Type B pancreatic cell (in vitro differentiated cells): ENCODE data around the gene MPPE1. TPM values are rescaled to one million over a fixed set of nuclear protein-coding genes. Genes with fewer than 3 reads are reported as not detected.

Experiments used
- DNase-seq: peaks from one replicate; pipeline ENCODE4 v3.0.0; 2021; ENCODE audit warnings: mixed read lengths; ENCODE audit not compliant: unreplicated experiment; ENCODE audit errors: extremely low spot score
- H3K27ac Mint-ChIP-seq: 2 replicates; pipeline ENCODE4 v1.8.0; 2021; ENCODE audit warnings: mild to moderate bottlenecking, mixed read lengths
- H3K27me3 Mint-ChIP-seq: 2 replicates; pipeline ENCODE4 v1.8.0; 2021; ENCODE audit warnings: mixed read lengths
- H3K36me3 Mint-ChIP-seq: 2 replicates; pipeline ENCODE4 v1.8.0; 2021; ENCODE audit warnings: mixed read lengths
- H3K4me1 Mint-ChIP-seq: one replicate; pipeline ENCODE4 v1.8.0; 2021; ENCODE audit warnings: mixed read lengths; ENCODE audit not compliant: unreplicated experiment
- H3K4me3 Mint-ChIP-seq: 2 replicates; pipeline ENCODE4 v1.8.0; 2021; ENCODE audit warnings: mild to moderate bottlenecking, mixed read lengths
- H3K9me3 Mint-ChIP-seq: 2 replicates; pipeline ENCODE4 v1.8.0; 2021; ENCODE audit warnings: mixed read lengths
- CTCF ChIP-seq: fragments of 200-600 bp; sonication (generic); conservative IDR thresholded peaks from 2 replicates; pipeline ENCODE4 v1.5.0; 2021; ENCODE audit warnings: antibody characterized with exemption, mild to moderate bottlenecking
- total RNA-seq: library from RNA; stranded (reverse); gene quantifications from 2 replicates; pipeline ENCODE4 v1.2.1, GENCODE V29; 2021; ENCODE audit warnings: low replicate concordance

The MPPE1 gene
- total RNA-seq, 1 donor from 2014 or later, result 35.3 TPM

- Mint-ChIP-seq H3K4me1 (peaks cover 21% of the 10 kb centered on the region), H3K27me3 (no peaks in the 10 kb centered on the region), H3K36me3 (peaks cover 4% of the 10 kb centered on the region), H3K4me3 (peak overlapping the region; percentile 98), H3K27ac (peak overlapping the region; percentile 98), H3K9me3 (no peaks in the 10 kb centered on the region)
- TF ChIP-seq CTCF, result no peak
- DNase-seq, result no peak
Observed at GRCh38 chr18:11851806-11852337, 56.2 kb downstream of the MPPE1 start.

GRCh38 chr18:11851146-11851805 lies 56.8 kb downstream of the MPPE1 start, which contains the start of gene CHMP1B:
TSS of gene CHMP1B (plus strand) at chr18:11851413. CDS start at chr18:11851512, 99 bp downstream.
- Mint-ChIP-seq H3K36me3 (peaks cover 4% of the 10 kb centered on the region), H3K4me1 (peaks cover 20% of the 10 kb centered on the region), H3K4me3 (peak within 1 kb of the TSS; percentile 98), H3K9me3 (no peaks in the 10 kb centered on the region), H3K27me3 (no peaks in the 10 kb centered on the region), H3K27ac (peak within 1 kb of the TSS; percentile 98)
- peak; percentile 98 for DNase-seq
- TF ChIP-seq CTCF, result no peak

GRCh38 chr18:11850821-11851145 lies 57.3 kb downstream of the MPPE1 start:
- no peak for TF ChIP-seq CTCF
- H3K27me3 Mint-ChIP-seq, result no peaks in the 10 kb centered on the region
- H3K4me1 Mint-ChIP-seq, result peaks cover 20% of the 10 kb centered on the region
- peaks cover 4% of the 10 kb centered on the region for H3K36me3 Mint-ChIP-seq
- H3K9me3 Mint-ChIP-seq, result no peaks in the 10 kb centered on the region
- peak overlapping the region; percentile 98 for H3K4me3 Mint-ChIP-seq
- H3K27ac Mint-ChIP-seq, result peak overlapping the region; percentile 98
- DNase-seq, result no peak

- no peak for TF ChIP-seq CTCF
- Mint-ChIP-seq H3K27me3 (no peaks in the 10 kb centered on the region), H3K4me1 (peaks cover 20% of the 10 kb centered on the region), H3K36me3 (peaks cover 4% of the 10 kb centered on the region), H3K27ac (peak overlapping the region; percentile 98), H3K4me3 (peak overlapping the region; percentile 98), H3K9me3 (no peaks in the 10 kb centered on the region)
- DNase-seq, result no peak
Observed at GRCh38 chr18:11849841-11850634, 58.1 kb downstream of the MPPE1 start.

GRCh38 chr18:11849279-11849678 lies 58.8 kb downstream of the MPPE1 start:
- H3K4me3 Mint-ChIP-seq, result peak overlapping the region; percentile 98
- peak overlapping the region; percentile 98 for H3K27ac Mint-ChIP-seq
- no peak for DNase-seq
- peaks cover 4% of the 10 kb centered on the region for H3K36me3 Mint-ChIP-seq
- no peak for TF ChIP-seq CTCF
- H3K4me1 Mint-ChIP-seq, result peaks cover 20% of the 10 kb centered on the region
- no peaks in the 10 kb centered on the region for H3K9me3 Mint-ChIP-seq
- no peaks in the 10 kb centered on the region for H3K27me3 Mint-ChIP-seq
